HEK293T (cell line): Measurements from ENCODE around the gene ACTR2.

Source experiments
- ELF4 ChIP-seq: fragments of 450-650 bp; IDR thresholded peaks from 2 replicates; pipeline ENCODE4 v1.6.1; 2017; ENCODE audit warnings: antibody characterized with exemption
- HDGF ChIP-seq: fragments of 450-650 bp; IDR thresholded peaks from 2 replicates; pipeline ENCODE4 v1.6.1; 2017; ENCODE audit warnings: antibody characterized with exemption, borderline replicate concordance
- LEF1 ChIP-seq: fragments of 450-650 bp; IDR thresholded peaks from 2 replicates; pipeline ENCODE4 v1.6.1; 2017; ENCODE audit warnings: mild to moderate bottlenecking, borderline replicate concordance

DNA sequence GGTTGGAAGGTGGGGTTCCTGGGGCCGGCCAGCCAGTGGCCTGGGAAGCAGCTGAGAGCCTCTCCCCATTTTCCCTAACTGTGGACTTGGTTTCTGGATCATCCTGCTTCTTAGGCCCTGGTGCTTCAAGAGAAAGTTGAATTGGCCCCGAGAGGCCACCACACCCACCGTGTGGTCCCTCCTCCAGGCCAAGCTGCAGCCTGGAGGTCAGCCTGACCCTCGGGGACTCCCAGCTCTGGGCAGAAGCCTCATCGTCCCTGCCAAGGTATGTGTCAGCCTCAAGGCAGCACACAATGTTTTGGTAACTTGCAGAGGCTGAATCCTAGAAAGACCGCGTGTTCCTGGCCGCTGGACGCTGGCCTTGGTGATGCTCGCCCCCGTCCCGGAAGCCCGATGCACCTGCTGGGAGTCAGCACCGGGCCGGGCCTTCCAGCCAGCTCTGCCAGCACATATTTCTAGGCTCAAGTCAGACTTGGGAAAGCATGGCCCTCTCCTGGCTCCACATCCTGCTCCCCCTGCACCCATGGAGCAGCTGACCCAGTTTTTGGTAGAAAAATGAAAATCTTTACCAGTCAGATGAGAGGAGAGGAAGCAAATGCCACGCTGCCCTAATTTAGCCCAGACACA, 72.6 kb downstream of the ACTR2 start:
- TF ChIP-seq LEF1 (no peak), ELF4 (no peak), HDGF (no peak)
